ENCODE data around the gene SLC25A48. TPM values are rescaled to one million over a fixed set of nuclear protein-coding genes. Genes with fewer than 3 reads are reported as not detected.

Gene SLC25A48
- total RNA-seq, 2 donors from 2014 or later: 0.99 to 1.0 TPM

DNA sequence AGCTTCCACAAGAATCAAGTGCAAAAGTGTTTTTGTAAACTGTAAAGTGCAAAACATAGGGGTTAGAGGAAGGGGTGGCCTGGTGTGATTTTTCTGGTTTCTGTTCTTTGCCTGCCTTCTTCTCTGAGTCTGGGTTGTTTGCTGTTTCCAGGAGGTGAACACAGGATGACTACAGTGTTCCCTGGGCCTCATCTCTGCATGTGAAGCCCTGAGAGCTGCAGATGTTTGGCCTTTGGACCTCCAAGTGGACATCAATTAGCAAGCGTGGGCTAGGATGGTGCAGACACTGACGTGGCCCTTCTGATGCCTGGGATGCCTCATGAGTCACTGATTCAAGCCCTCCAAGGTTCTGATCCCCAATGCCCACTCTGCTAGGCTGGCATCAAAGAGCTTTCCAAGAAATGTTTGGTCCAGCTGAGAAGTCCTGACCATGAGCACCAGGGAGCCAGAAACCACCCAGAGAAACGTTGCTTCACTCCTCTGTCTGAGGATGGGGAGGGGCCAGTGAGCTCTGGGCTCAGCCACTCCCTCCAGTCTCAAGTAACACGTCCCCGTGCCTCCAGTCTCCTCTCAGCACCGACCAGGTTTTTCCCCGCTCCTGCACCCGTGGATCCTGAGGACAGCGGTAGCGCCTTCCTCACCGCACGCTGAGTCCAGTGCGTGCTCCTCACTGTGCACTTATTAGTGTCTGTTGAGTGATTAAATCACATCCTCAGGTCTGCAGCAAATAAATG lies 53.6 kb downstream of the SLC25A48 start:
- H3K4me3 ChIP-seq: no peak overlapping the region
- peaks cover 19% of the 10 kb centered on the region for H3K4me1 ChIP-seq
- no peak overlapping the region for H3K27ac ChIP-seq
- DNase-seq (no peak), ATAC-seq (no peak)
- intact Hi-C loops (cut with DNase I): loop anchor here (5.0 kb wide), 1 partner anchor 324 kb away; no protein-coding TSS in a partner anchor
- no peaks in the 10 kb centered on the region for H3K9me3 ChIP-seq
- TF ChIP-seq, protein P1, sequence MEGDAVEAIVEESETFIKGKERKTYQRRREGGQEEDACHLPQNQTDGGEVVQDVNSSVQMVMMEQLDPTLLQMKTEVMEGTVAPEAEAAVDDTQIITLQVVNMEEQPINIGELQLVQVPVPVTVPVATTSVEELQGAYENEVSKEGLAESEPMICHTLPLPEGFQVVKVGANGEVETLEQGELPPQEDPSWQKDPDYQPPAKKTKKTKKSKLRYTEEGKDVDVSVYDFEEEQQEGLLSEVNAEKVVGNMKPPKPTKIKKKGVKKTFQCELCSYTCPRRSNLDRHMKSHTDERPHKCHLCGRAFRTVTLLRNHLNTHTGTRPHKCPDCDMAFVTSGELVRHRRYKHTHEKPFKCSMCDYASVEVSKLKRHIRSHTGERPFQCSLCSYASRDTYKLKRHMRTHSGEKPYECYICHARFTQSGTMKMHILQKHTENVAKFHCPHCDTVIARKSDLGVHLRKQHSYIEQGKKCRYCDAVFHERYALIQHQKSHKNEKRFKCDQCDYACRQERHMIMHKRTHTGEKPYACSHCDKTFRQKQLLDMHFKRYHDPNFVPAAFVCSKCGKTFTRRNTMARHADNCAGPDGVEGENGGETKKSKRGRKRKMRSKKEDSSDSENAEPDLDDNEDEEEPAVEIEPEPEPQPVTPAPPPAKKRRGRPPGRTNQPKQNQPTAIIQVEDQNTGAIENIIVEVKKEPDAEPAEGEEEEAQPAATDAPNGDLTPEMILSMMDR (IDR thresholded peaks at IDR 0.05): no peak
- no peak for TF ChIP-seq POLR2A (IDR thresholded peaks at IDR 0.05)
- H3K27me3 ChIP-seq: no peaks in the 10 kb centered on the region
- WGBS, 2 donors: 82 to 85% methylated on average over 13 of the region's 13 CpGs
- no peaks in the 10 kb centered on the region for H3K36me3 ChIP-seq (replicated peaks in 1 of 2; ENCODE audit: insufficient read depth in 1 of 2, low read depth in 2 of 2)

DNA sequence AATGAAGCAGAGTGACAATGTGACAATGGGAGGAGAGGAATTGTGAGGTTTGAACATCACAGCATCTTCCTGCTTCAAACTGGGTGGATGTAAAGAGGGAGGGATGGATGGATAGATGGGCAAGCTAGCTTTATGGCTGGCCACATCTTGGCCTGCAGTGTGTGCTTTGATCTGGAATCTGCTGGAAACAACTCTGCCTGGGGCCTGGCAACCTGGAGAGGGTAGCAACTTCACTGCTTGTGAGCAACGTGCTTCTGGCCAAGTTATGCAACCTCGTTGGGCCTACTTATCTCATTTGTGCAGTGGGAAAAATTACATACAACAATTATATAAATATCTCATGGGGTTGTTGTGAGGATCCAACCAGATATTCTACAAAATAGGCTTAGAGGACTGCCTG lies 55.8 kb downstream of the SLC25A48 start:
- TF ChIP-seq, protein P1 (IDR thresholded peaks at IDR 0.05): no peak
- no peak for TF ChIP-seq POLR2A (IDR thresholded peaks at IDR 0.05)
- Histone ChIP-seq H3K36me3 (replicated peaks in 1 of 2; ENCODE audit: insufficient read depth in 1 of 2, low read depth in 2 of 2) (no peaks in the 10 kb centered on the region), H3K4me1 (peaks cover 19% of the 10 kb centered on the region), H3K4me3 (no peak overlapping the region), H3K27ac (no peak overlapping the region), H3K9me3 (no peaks in the 10 kb centered on the region), H3K27me3 (no peaks in the 10 kb centered on the region)
- ATAC-seq: no peak
- intact Hi-C loops (cut with DNase I): no loop called here
- 13 to 22% methylated on average over 2 of the region's 2 CpGs for WGBS, 2 donors
- DNase-seq: no peak

DNA sequence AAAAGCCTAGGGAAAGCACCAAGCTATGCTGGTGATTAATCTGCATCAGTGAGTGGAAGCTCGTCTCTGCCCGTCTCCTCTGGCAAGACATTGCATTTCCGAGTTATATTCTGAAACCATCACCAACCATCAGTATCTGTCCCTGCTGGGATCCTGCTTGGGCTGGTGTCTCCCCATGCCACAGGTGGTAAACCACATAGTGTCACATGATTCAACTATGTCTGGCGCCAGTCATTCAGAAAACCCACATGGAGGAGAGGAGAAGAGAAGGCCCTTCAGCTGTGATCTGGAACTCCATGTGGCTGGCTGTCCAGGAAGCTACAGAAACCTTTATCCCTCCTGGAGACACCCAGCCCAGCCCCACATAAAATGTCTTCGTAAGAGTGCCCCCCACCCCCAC lies 56.4 kb downstream of the SLC25A48 start:
- 76 to 84% methylated on average over 5 of the region's 5 CpGs for WGBS, 2 donors
- H3K9me3 ChIP-seq: no peaks in the 10 kb centered on the region
- ATAC-seq: no peak
- no peaks in the 10 kb centered on the region for H3K36me3 ChIP-seq (replicated peaks in 1 of 2; ENCODE audit: insufficient read depth in 1 of 2, low read depth in 2 of 2)
- H3K27me3 ChIP-seq: no peaks in the 10 kb centered on the region
- DNase-seq: no peak
- TF ChIP-seq, protein P1 (IDR thresholded peaks at IDR 0.05): no peak
- TF ChIP-seq POLR2A (IDR thresholded peaks at IDR 0.05): no peak
- no peak overlapping the region for H3K4me3 ChIP-seq
- peaks cover 19% of the 10 kb centered on the region for H3K4me1 ChIP-seq
- intact Hi-C loops (cut with DNase I): no loop called here
- H3K27ac ChIP-seq: no peak overlapping the region

DNA sequence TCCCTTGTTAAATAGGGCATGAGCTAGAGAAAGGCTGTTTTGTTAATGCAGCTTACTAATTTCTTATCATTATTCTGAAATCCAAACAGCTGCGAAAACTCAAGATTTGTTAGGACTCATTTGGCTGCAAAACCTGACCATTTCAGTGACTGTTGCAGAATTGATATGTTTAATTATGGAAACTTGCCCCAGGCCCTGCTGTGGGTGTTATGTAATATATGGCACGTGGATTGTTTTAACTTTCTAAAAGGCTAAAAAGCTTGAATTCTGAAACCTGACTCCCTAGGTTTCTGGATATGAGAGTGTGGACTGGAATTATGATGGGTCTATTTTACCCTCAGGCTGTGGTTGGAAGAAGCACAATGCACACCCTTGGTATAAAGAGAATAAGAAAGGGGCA lies 56.8 kb downstream of the SLC25A48 start:
- Histone ChIP-seq H3K9me3 (no peaks in the 10 kb centered on the region), H3K36me3 (replicated peaks in 1 of 2; ENCODE audit: insufficient read depth in 1 of 2, low read depth in 2 of 2) (no peaks in the 10 kb centered on the region), H3K4me1 (peaks cover 19% of the 10 kb centered on the region), H3K27me3 (no peaks in the 10 kb centered on the region), H3K27ac (no peak overlapping the region), H3K4me3 (no peak overlapping the region)
- TF ChIP-seq POLR2A (IDR thresholded peaks at IDR 0.05): no peak
- TF ChIP-seq, protein P1 (IDR thresholded peaks at IDR 0.05): no peak
- ATAC-seq (no peak), DNase-seq (no peak)
- intact Hi-C loops (cut with DNase I): no loop called here
- 9% methylated on average over 2 of the region's 2 CpGs for WGBS, 2 donors

DNA sequence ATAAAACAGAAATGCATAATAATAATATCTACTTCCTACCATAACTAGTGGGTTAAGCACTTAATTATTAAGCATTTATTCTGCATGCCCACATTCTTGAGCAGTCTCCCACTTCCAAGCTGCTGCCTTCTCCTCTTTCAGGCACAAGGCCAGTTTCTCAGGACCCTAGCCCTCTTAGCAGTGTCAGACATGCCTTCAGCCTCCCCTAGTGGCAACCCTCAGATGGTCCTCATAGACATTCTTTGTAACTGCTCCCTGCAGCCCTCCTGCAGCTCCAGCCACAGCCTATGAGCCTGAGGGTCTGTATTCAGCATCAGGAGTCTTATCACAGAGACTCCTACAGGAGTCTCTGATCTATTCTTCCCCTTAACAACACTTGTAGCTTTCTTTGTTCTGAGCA lies 57.3 kb downstream of the SLC25A48 start:
- no peaks in the 10 kb centered on the region for H3K36me3 ChIP-seq (replicated peaks in 1 of 2; ENCODE audit: insufficient read depth in 1 of 2, low read depth in 2 of 2)
- H3K27me3 ChIP-seq: no peaks in the 10 kb centered on the region
- no peak overlapping the region for H3K4me3 ChIP-seq
- H3K9me3 ChIP-seq: no peaks in the 10 kb centered on the region
- H3K27ac ChIP-seq: no peak overlapping the region
- intact Hi-C loops (cut with DNase I): no loop called here
- peaks cover 19% of the 10 kb centered on the region for H3K4me1 ChIP-seq
- TF ChIP-seq POLR2A (IDR thresholded peaks at IDR 0.05): no peak
- TF ChIP-seq, protein P1 (IDR thresholded peaks at IDR 0.05): no peak
- ATAC-seq (no peak), DNase-seq (no peak)
